Smooth muscle cell of the pulmonary artery (primary cell): Measurements from ENCODE around the gene PRR20A. TPM values are rescaled to one million over a fixed set of nuclear protein-coding genes. Genes with fewer than 3 reads are reported as not detected.

Experiments
- total RNA-seq: library from RNA; depleted of rRNA; stranded (reverse); fragments of >200 nt; gene quantifications from 2 replicates; pipeline ENCODE4 v1.2.3, GENCODE V29; 2014

The PRR20A gene
- total RNA-seq: not detected in 2 replicates

GRCh38 chr13:57140235-57140968, at the start of gene PRR20A:
Gene PRR20A, plus strand, starts transcription at chr13:57140918. Its CDS starts 387 bp downstream, at chr13:57141305.

DNA sequence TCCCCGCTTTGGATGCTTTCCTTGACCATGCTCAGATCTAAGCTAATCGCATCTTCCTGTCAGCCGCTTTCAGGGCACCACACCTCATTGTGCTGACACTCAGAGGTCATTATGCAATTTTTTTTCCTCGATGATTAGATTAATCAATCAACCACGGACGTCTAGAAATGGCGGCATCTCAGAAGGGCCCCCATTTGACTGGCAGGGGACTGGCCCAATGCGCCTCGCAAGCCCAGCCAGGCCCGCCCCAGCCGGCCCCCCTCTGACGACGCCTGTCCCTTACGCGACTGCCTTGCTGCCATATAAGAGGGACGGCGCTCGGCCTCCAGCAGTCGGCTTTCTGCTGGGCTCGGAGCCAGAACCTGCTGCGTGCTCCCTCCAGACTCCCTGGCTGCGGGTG, 6.5 kb downstream of the PRR20A start, which contains the start of gene PRR20B:
TSS of gene PRR20B (plus strand) at position 301 of the 400 bp plus-strand sequence. CDS start 387 bp downstream, outside the sequence.

GRCh38 chr13:57153761-57154160, 13.0 kb downstream of the PRR20A start, which contains the start of gene PRR20C:
Gene PRR20C, plus strand, starts transcription at chr13:57154061. Its CDS starts 387 bp downstream, at chr13:57154448.

DNA sequence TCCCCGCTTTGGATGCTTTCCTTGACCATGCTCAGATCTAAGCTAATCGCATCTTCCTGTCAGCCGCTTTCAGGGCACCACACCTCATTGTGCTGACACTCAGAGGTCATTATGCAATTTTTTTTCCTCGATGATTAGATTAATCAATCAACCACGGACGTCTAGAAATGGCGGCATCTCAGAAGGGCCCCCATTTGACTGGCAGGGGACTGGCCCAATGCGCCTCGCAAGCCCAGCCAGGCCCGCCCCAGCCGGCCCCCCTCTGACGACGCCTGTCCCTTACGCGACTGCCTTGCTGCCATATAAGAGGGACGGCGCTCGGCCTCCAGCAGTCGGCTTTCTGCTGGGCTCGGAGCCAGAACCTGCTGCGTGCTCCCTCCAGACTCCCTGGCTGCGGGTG, 19.6 kb downstream of the PRR20A start, which contains the start of gene PRR20D:
TSS of gene PRR20D (plus strand) at position 301 of the 400 bp plus-strand sequence. CDS start 387 bp downstream, outside the sequence.

DNA sequence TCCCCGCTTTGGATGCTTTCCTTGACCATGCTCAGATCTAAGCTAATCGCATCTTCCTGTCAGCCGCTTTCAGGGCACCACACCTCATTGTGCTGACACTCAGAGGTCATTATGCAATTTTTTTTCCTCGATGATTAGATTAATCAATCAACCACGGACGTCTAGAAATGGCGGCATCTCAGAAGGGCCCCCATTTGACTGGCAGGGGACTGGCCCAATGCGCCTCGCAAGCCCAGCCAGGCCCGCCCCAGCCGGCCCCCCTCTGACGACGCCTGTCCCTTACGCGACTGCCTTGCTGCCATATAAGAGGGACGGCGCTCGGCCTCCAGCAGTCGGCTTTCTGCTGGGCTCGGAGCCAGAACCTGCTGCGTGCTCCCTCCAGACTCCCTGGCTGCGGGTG, 26.2 kb downstream of the PRR20A start, which contains the start of gene PRR20E:
TSS of gene PRR20E (plus strand) at position 301 of the 400 bp plus-strand sequence. CDS start 387 bp downstream, outside the sequence.

Other genes with a start within 250 kb of the PRR20A start
- not detected in 2 replicates for gene PRR20B, start 6.6 kb downstream of the PRR20A start, total RNA-seq
- not detected in 2 replicates for gene PRR20C, start 13.1 kb downstream of the PRR20A start, total RNA-seq
- gene PRR20D, start 19.7 kb downstream of the PRR20A start, total RNA-seq: not detected in 2 replicates
- not detected in 2 replicates for gene PRR20E, start 26.3 kb downstream of the PRR20A start, total RNA-seq